Measurements from ENCODE around the gene C6orf58. TPM values are rescaled to one million over a fixed set of nuclear protein-coding genes. Genes with fewer than 3 reads are reported as not detected.
A peak's percentile ranks its signal among the peaks of the same experiment; 100 is the strongest.

Gene C6orf58
- not detected for total RNA-seq

DNA sequence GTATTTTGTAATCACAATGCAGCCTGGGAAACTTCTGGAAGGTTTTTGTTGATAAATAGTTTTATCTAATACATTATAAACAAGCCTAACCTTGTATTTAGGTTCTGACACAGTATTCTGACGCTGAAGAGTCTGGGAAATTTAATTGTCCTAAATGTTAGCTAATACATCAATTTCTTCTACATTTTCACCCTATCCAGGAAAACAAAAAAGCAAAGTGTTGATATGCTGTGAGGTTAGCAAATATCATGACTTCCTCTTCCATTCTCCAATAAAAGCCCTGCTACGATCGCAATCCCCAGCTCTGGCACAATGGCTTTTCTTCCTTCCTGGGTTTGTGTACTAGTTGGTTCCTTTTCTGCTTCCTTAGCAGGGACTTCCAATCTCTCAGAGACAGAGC lies at the start of gene C6orf58:
C6orf58 (plus strand) TSS at position 301 of the 400 bp plus-strand sequence; CDS start at position 313, 12 bp downstream.
- no peaks in the 10 kb centered on the region for H3K9me3 Mint-ChIP-seq
- ATAC-seq (no peak), DNase-seq (no peak)
- peaks cover 3% of the 10 kb centered on the region for H3K27me3 Mint-ChIP-seq (ENCODE audit: low read depth)
- no peaks in the 10 kb centered on the region for H3K36me3 Mint-ChIP-seq (ENCODE audit: insufficient read depth)
- H3K4me1 Mint-ChIP-seq (ENCODE audit: low read depth) = no peaks in the 10 kb centered on the region
- no peak within 1 kb of the TSS for H3K4me3 Mint-ChIP-seq

DNA sequence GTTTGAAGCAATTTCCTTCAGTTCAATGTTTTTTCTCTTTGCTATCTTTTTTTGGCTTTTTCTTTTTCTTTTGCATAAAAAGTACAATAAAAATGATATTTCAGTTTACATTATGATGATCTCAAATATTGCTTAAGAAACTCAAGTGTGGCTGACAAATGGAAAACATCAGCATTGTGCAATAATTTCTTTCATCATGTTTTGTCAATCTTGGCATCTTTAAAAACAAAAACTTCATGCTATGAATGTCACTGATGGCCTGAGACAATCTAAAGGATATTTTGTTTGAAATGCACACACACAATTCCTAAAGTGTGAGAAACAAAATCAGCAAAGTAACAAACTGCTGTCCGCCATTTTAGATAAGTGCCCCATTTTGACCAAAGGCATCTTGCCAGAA lies 44.0 kb upstream of the C6orf58 start:
- Mint-ChIP-seq H3K4me3 (no peak overlapping the region), H3K4me1 (ENCODE audit: low read depth) (no peaks in the 10 kb centered on the region), H3K9me3 (no peaks in the 10 kb centered on the region), H3K27me3 (ENCODE audit: low read depth) (peaks cover 4% of the 10 kb centered on the region), H3K36me3 (ENCODE audit: insufficient read depth) (no peaks in the 10 kb centered on the region)
- DNase-seq (no peak), ATAC-seq (no peak)

DNA sequence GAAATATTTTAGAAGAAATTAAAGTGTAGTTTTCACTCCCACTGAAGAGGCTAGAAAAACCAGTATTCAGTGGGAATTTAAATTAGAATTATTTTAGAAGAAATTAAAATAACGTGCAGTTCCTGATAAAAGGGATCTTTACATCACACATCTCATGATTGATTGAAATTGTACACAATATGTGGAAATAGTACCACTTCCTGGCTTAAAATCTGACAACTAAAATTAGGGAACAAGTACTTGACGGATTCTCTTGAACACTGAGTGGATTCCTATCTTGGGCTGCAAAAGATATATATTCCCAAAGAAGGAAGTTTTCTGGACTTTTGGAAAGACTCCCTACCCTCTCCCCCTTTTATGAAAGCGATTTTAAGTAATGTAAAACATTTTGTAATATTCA lies 43.2 kb upstream of the C6orf58 start:
- ATAC-seq = no peak
- H3K4me1 Mint-ChIP-seq (ENCODE audit: low read depth) = no peaks in the 10 kb centered on the region
- DNase-seq = no peak
- H3K36me3 Mint-ChIP-seq (ENCODE audit: insufficient read depth) = no peaks in the 10 kb centered on the region
- H3K27me3 Mint-ChIP-seq (ENCODE audit: low read depth) = peaks cover 4% of the 10 kb centered on the region
- H3K9me3 Mint-ChIP-seq = no peaks in the 10 kb centered on the region
- H3K4me3 Mint-ChIP-seq = no peak overlapping the region

DNA sequence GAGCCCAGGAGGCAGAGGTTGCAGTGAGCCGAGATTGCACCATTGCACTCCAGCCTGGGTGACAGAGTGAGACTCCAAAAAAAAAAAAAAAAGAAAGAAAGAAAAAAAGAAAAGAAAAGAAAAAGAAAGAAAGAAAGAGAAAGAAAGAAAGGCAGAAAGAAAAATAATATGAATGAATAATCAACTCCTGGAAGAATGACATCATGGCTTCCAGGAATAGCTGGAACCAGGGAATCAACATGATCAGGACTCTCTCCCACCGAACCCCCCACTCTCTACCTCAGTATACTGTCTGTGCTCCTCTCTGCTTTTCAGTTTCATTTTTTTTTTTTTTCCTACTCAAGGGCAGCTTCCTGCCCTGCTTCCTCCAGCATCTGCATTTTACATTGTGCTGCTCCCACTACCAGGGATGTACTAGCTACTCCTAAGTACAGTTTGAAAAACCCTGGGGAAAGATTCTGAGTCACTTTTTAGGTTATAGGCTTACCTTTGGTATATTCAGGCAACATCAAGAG lies 38.2 kb upstream of the C6orf58 start:
- ATAC-seq (no peak), DNase-seq (no peak)
- Mint-ChIP-seq H3K9me3 (no peaks in the 10 kb centered on the region), H3K4me1 (ENCODE audit: low read depth) (peaks cover 3% of the 10 kb centered on the region), H3K36me3 (ENCODE audit: insufficient read depth) (no peaks in the 10 kb centered on the region), H3K4me3 (no peak overlapping the region), H3K27me3 (ENCODE audit: low read depth) (no peaks in the 10 kb centered on the region)

DNA sequence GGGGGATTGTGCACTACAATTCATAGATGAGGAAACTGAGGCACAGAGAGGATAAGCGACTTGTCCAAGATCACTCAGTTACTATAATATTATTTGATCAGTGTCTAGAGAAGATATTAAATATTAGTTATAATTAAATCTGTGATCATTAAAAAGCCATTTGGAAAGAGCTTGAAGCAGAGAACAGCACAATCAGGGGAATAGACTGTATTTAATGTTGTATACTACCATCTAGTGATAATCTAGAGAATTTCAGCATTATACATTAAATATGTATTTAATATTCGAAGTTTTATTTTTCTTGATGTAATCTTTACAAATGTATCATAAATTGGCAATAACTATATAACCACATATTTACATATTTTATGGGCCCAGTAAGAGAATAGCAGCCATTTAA lies 37.7 kb upstream of the C6orf58 start:
- no peaks in the 10 kb centered on the region for H3K36me3 Mint-ChIP-seq (ENCODE audit: insufficient read depth)
- H3K4me1 Mint-ChIP-seq (ENCODE audit: low read depth) = peaks cover 3% of the 10 kb centered on the region
- no peak overlapping the region for H3K4me3 Mint-ChIP-seq
- DNase-seq (no peak), ATAC-seq (peak in 1 of 2 donors; percentile 48)
- H3K27me3 Mint-ChIP-seq (ENCODE audit: low read depth) = no peaks in the 10 kb centered on the region
- H3K9me3 Mint-ChIP-seq = no peaks in the 10 kb centered on the region

- Mint-ChIP-seq H3K27me3 (ENCODE audit: low read depth) (peaks cover 13% of the 10 kb centered on the region), H3K4me3 (no peak overlapping the region), H3K4me1 (ENCODE audit: low read depth) (no peaks in the 10 kb centered on the region), H3K36me3 (ENCODE audit: insufficient read depth) (no peaks in the 10 kb centered on the region), H3K9me3 (no peaks in the 10 kb centered on the region)
- ATAC-seq (no peak), DNase-seq (peak; percentile 9)
These were observed 29.8 kb upstream of the C6orf58 start for GRCh38 chr6:127547215-127547614.

DNA sequence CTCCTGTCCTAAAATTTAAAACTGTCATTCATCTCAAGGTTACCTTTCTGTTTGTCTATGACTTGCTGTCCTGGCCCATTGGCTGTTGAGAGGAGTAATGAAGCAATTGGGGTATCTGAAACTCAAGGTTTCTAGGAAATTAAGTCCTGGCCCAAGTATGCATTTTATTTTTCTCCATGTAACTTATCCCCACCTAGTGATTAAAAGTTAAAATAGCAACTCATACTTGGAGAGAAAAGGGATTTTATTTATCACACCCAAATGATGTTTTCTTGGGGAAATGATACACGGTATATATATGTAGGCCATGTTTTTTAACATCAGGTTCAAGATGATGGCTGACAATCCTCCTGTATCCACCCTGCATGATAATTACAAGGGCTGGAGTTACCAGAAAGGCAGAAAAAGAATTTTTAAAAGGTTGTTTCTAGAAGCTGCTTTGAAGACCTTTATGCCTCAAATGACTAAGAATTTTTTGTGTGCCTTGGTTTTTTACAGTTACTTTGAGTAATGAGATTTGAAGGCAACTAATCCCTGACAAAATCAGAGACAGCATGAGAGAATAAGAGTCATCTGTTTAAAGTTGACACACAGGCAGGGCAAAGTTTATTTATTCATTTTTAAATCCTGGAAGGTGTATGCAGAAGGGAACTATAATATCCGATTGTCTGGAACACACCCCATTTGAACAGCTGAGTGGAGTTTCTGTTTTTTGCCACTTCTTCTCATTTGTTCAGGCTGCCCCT lies 28.9 kb upstream of the C6orf58 start:
- Mint-ChIP-seq H3K27me3 (ENCODE audit: low read depth) (peaks cover 13% of the 10 kb centered on the region), H3K36me3 (ENCODE audit: insufficient read depth) (no peaks in the 10 kb centered on the region), H3K9me3 (no peaks in the 10 kb centered on the region)

DNA sequence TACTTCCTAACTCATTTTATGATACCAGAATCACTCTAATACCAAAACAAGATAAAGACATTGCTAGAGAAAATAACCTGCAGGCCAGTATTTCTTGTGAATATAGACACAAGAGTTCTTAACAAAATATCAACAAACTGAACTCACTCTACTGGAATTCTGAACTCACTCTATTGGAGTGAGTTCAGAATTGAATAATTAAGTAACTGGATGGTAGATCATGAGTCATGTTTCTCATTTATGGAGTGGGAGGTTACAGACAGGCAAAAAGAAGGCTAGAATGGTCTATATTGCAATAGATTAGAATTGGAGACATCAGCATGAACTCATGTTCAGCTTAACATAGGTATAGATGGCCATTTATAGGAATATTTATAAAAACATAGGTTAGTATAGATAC lies 26.6 kb upstream of the C6orf58 start:
- H3K27me3 Mint-ChIP-seq (ENCODE audit: low read depth) = peaks cover 13% of the 10 kb centered on the region

More for the DNA sequence above, 28.9 kb upstream of the C6orf58 start:
- H3K4me1 Mint-ChIP-seq (ENCODE audit: low read depth) = no peaks in the 10 kb centered on the region
- no peak overlapping the region for H3K4me3 Mint-ChIP-seq
- no peak for ATAC-seq
- DNase-seq = no peak

GRCh38 chr6:127554435-127555006 lies 22.5 kb upstream of the C6orf58 start:
- H3K9me3 Mint-ChIP-seq = no peaks in the 10 kb centered on the region
- DNase-seq (no peak), ATAC-seq (no peak)
- no peaks in the 10 kb centered on the region for H3K36me3 Mint-ChIP-seq (ENCODE audit: insufficient read depth)
- no peaks in the 10 kb centered on the region for H3K4me1 Mint-ChIP-seq (ENCODE audit: low read depth)
- H3K4me3 Mint-ChIP-seq = no peak overlapping the region
- peaks cover 13% of the 10 kb centered on the region for H3K27me3 Mint-ChIP-seq (ENCODE audit: low read depth)

More for the DNA sequence above, 26.6 kb upstream of the C6orf58 start:
- no peak for ATAC-seq
- DNase-seq = no peak
- no peaks in the 10 kb centered on the region for H3K4me1 Mint-ChIP-seq (ENCODE audit: low read depth)
- H3K9me3 Mint-ChIP-seq = no peaks in the 10 kb centered on the region
- no peak overlapping the region for H3K4me3 Mint-ChIP-seq
- H3K36me3 Mint-ChIP-seq (ENCODE audit: insufficient read depth) = no peaks in the 10 kb centered on the region

DNA sequence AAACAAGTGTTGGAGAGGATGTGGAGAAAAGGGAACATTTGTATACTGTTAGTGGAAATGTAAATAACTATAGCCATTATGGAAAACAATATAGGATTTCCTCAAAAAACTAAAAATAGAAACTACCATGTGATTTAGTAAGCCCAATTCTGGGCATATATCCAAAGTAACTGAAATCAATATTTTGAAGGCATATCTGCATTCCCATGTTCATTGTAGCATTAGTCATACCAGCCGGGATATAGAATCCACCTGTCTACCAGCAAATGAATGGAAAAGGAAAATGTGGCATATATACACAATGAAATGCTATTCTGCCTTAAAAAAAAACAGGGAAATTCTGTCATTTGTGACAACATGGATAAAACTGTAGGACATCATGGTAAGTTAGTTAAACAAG lies 15.3 kb upstream of the C6orf58 start:
- Mint-ChIP-seq H3K27me3 (ENCODE audit: low read depth) (no peaks in the 10 kb centered on the region), H3K36me3 (ENCODE audit: insufficient read depth) (no peaks in the 10 kb centered on the region), H3K4me1 (ENCODE audit: low read depth) (no peaks in the 10 kb centered on the region), H3K9me3 (no peaks in the 10 kb centered on the region), H3K4me3 (no peak overlapping the region)
- no peak for DNase-seq
- no peak for ATAC-seq

DNA sequence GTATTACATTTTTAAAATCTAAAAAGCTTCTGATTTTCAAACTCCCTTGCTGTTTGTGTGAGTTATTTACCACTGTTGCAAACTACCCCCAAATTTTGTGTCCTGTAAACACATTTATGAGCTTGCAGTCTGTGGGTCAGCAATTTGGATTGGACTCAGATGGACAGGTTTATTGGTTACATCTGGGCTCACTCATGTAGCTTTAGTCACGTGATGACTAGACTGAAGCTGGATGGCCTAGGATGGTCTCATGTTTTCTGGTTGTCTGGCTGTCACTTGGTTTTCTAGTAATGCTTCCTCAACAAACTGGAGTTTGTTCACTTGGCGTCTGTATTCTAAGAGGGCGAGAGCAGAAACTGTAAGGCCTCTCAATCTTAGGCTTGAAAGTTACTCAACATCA lies 12.2 kb upstream of the C6orf58 start:
- Mint-ChIP-seq H3K27me3 (ENCODE audit: low read depth) (no peaks in the 10 kb centered on the region), H3K36me3 (ENCODE audit: insufficient read depth) (no peaks in the 10 kb centered on the region), H3K9me3 (no peaks in the 10 kb centered on the region), H3K4me1 (ENCODE audit: low read depth) (no peaks in the 10 kb centered on the region), H3K4me3 (no peak overlapping the region)
- no peak for ATAC-seq
- DNase-seq = no peak

- no peak for ATAC-seq
These were observed 10.9 kb upstream of the C6orf58 start for GRCh38 chr6:127566119-127566518.

DNA sequence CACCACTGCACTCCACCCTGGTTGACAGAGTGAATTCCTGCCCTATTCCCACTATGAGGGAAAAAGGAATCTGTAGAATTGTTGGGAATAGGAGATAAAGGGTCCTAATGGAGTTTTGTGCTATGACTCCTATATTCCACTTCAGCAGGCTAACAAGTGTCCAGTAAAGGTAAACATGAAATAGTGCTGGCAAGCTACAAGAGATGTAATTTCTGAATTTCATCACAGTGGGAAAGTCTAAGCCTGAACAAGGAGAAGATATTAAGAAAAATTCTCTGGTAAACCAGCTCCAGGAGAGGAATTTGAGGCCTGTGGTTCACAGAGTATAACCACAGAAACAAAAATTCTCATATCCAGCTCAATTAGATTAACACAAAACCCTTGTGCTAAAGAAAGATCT lies 10.3 kb upstream of the C6orf58 start:
- no peaks in the 10 kb centered on the region for H3K27me3 Mint-ChIP-seq (ENCODE audit: low read depth)
- no peak overlapping the region for H3K4me3 Mint-ChIP-seq
- ATAC-seq (no peak), DNase-seq (no peak)
- H3K36me3 Mint-ChIP-seq (ENCODE audit: insufficient read depth) = no peaks in the 10 kb centered on the region
- peaks cover 12% of the 10 kb centered on the region for H3K4me1 Mint-ChIP-seq (ENCODE audit: low read depth)
- no peaks in the 10 kb centered on the region for H3K9me3 Mint-ChIP-seq

More at GRCh38 chr6:127566119-127566518, 10.9 kb upstream of the C6orf58 start:
- Mint-ChIP-seq H3K4me3 (no peak overlapping the region), H3K36me3 (ENCODE audit: insufficient read depth) (no peaks in the 10 kb centered on the region), H3K4me1 (ENCODE audit: low read depth) (peaks cover 7% of the 10 kb centered on the region), H3K27me3 (ENCODE audit: low read depth) (no peaks in the 10 kb centered on the region), H3K9me3 (no peaks in the 10 kb centered on the region)
- no peak for DNase-seq

GRCh38 chr6:127567476-127567875 lies 9.5 kb upstream of the C6orf58 start:
- no peak for ATAC-seq
- Mint-ChIP-seq H3K27me3 (ENCODE audit: low read depth) (no peaks in the 10 kb centered on the region), H3K4me1 (ENCODE audit: low read depth) (peaks cover 12% of the 10 kb centered on the region), H3K36me3 (ENCODE audit: insufficient read depth) (no peaks in the 10 kb centered on the region), H3K4me3 (no peak overlapping the region), H3K9me3 (no peaks in the 10 kb centered on the region)
- no peak for DNase-seq

Measured in activated T-cell treated with anti-CD3 and anti-CD28 coated beads, Interleukin-2, amount 50 U/mL, for 4 hours (primary cell).